Ovary (tissue), 3 donors: ENCODE measurements around the gene CNNM3.

ENCODE experiments used
- CTCF ChIP-seq, 3 donors: fragments of 450-650 bp in 2 of 3; fragments of 200-600 bp in 1 of 3; IDR thresholded peaks; one replicate each; pipeline versions ENCODE4 v1.5.1 to v1.8.0; 2016 to 2022; ENCODE audit warnings: antibody characterized with exemption in 3 of 3, mild to moderate bottlenecking in 1 of 3
- EP300 ChIP-seq: sonication (generic); formaldehyde crosslinking; IDR thresholded peaks from one replicate; pipeline ENCODE4 v1.6.1; 2017; ENCODE audit warnings: antibody characterized with exemption
- donor health status: DM: no; HTN: no; CAD: no.

GRCh38 chr2:96876269-96877041, 60.4 kb downstream of the CNNM3 start:
- TF ChIP-seq EP300 (no peak), CTCF (IDR thresholded peaks at IDR 0.05) (no peak)
